Neural progenitor cell (in vitro differentiated cells): Measurements from ENCODE around the gene RBBP4. TPM values are rescaled to one million over a fixed set of nuclear protein-coding genes. Genes with fewer than 3 reads are reported as not detected.
"Not testable (repeated sequence)": the region's sequence is repeated elsewhere in the genome, so short reads cannot be mapped to it uniquely, and the experiment has no call there.

ENCODE experiments used
- DNase-seq: peaks from one replicate; pipeline ENCODE4 v3.0.0-alpha.2; 2016; ENCODE audit warnings: low spot score
- H2AFZ ChIP-seq: fragments of 200-600 bp; sonication (generic); replicated peaks from 2 replicates; pipeline ENCODE4 v1.6.1; 2016; ENCODE audit warnings: antibody characterized with exemption
- H3F3A ChIP-seq: fragments of 200-600 bp; sonication (generic); 2 replicates; pipeline ENCODE4 v1.6.1; 2016; ENCODE audit warnings: antibody characterized with exemption, low read depth
- H3K27ac ChIP-seq: fragments of 200-600 bp; sonication (generic); 2 replicates; pipeline ENCODE4 v1.5.1; 2016; ENCODE audit warnings: mild to moderate bottlenecking
- H3K27me3 ChIP-seq: fragments of 200-600 bp; sonication (generic); 2 replicates; pipeline ENCODE4 v1.6.1; 2016; ENCODE audit warnings: mild to moderate bottlenecking, moderate library complexity
- H3K36me3 ChIP-seq: fragments of 200-600 bp; sonication (generic); 2 replicates; pipeline ENCODE4 v1.5.1; 2016
- H3K4me1 ChIP-seq: fragments of 200-600 bp; sonication (generic); 2 replicates; pipeline ENCODE4 v1.6.1; 2016; ENCODE audit warnings: mixed run types
- H3K4me2 ChIP-seq: fragments of 200-600 bp; sonication (generic); 2 replicates; pipeline ENCODE4 v1.6.1; 2016
- H3K4me3 ChIP-seq: fragments of 200-600 bp; sonication (generic); 2 replicates; pipeline ENCODE4 v1.5.1; 2016
- H3K79me2 ChIP-seq: fragments of 200-600 bp; sonication (generic); 2 replicates; pipeline ENCODE4 v1.6.1; 2016; ENCODE audit warnings: low read depth
- H3K9ac ChIP-seq: fragments of 200-600 bp; sonication (generic); 2 replicates; pipeline ENCODE4 v1.6.1; 2016
- H3K9me3 ChIP-seq: fragments of 200-600 bp; sonication (generic); 2 replicates; pipeline ENCODE4 v1.5.1; 2016; ENCODE audit warnings: low read depth
- H4K20me1 ChIP-seq: fragments of 200-600 bp; sonication (generic); 2 replicates; pipeline ENCODE4 v1.6.1; 2016; ENCODE audit warnings: low read depth
- H3K27ac Mint-ChIP-seq: 3 replicates; pipeline ENCODE4 v1.8.0; 2021; ENCODE audit warnings: mixed read lengths
- H3K27me3 Mint-ChIP-seq: 2 replicates; pipeline ENCODE4 v1.8.0; 2022; ENCODE audit warnings: low read depth, mild to moderate bottlenecking, inconsistent platforms, moderate library complexity, mixed read lengths; ENCODE audit not compliant: insufficient read depth
- H3K36me3 Mint-ChIP-seq: 3 replicates; pipeline ENCODE4 v1.8.0; 2021; ENCODE audit warnings: mixed read lengths
- H3K4me1 Mint-ChIP-seq: 3 replicates; pipeline ENCODE4 v1.8.0; 2021; ENCODE audit warnings: mixed read lengths
- H3K4me3 Mint-ChIP-seq: 3 replicates; pipeline ENCODE4 v1.8.0; 2021; ENCODE audit warnings: mild to moderate bottlenecking, moderate library complexity, mixed read lengths
- H3K9me3 Mint-ChIP-seq: 3 replicates; pipeline ENCODE4 v1.8.0; 2020; ENCODE audit warnings: mixed read lengths
- CTCF ChIP-seq: fragments of 200-600 bp; sonication (generic); IDR thresholded peaks from 2 replicates; pipeline ENCODE4 v1.5.1; 2017; ENCODE audit warnings: antibody characterized with exemption, mild to moderate bottlenecking
- EZH2 ChIP-seq: fragments of 200-600 bp; sonication (generic); IDR thresholded peaks from 2 replicates; pipeline ENCODE4 v1.6.1; 2017; ENCODE audit warnings: antibody characterized with exemption, mild to moderate bottlenecking, moderate library complexity
- EZH2phosphoT487 ChIP-seq: fragments of 200-600 bp; sonication (generic); IDR thresholded peaks from 2 replicates; pipeline ENCODE4 v1.6.1; 2017; ENCODE audit warnings: antibody characterized with exemption
- total RNA-seq: library from RNA; depleted of rRNA; stranded (reverse); fragments of >200 nt; gene quantifications from 2 replicates; pipeline ENCODE4 v1.2.3, GENCODE V29; 2015; ENCODE audit warnings: low replicate concordance

RBBP4 gene
- total RNA-seq, 1 donor from 2014 or later = 474 TPM

GRCh38 chr1:32626176-32626575 is 24.8 kb upstream of the RBBP4 start:
- no peaks in the 10 kb centered on the region for H3K4me1 ChIP-seq
- DNase-seq = no peak
- H3K79me2 ChIP-seq = peaks cover 6% of the 10 kb centered on the region
- H3K4me2 ChIP-seq = no peak overlapping the region
- no peak overlapping the region for H2AFZ ChIP-seq
- TF ChIP-seq EZH2 (no peak), EZH2phosphoT487 (no peak), CTCF (no peak)
- Mint-ChIP-seq H3K9me3 (no peaks in the 10 kb centered on the region), H3K27me3 (no peaks in the 10 kb centered on the region), H3K27ac (no peak overlapping the region), H3K4me1 (no peaks in the 10 kb centered on the region), H3K36me3 (peaks cover 6% of the 10 kb centered on the region), H3K4me3 (no peak overlapping the region)
- H4K20me1 ChIP-seq = peaks cover 3% of the 10 kb centered on the region
- no peaks in the 10 kb centered on the region for H3K27me3 ChIP-seq
- no peaks in the 10 kb centered on the region for H3K36me3 ChIP-seq
- H3K27ac ChIP-seq = no peak overlapping the region
- H3K9me3 ChIP-seq = no peaks in the 10 kb centered on the region
- no peak overlapping the region for H3K4me3 ChIP-seq
- H3K9ac ChIP-seq = no peak overlapping the region
- H3F3A ChIP-seq = no peaks in the 10 kb centered on the region

GRCh38 chr1:32627596-32628162 is 23.3 kb upstream of the RBBP4 start:
- no peaks in the 10 kb centered on the region for H3K4me1 ChIP-seq
- H3F3A ChIP-seq = no peaks in the 10 kb centered on the region
- H3K9ac ChIP-seq = no peak overlapping the region
- H3K27ac ChIP-seq = no peak overlapping the region
- peaks cover 4% of the 10 kb centered on the region for H3K36me3 Mint-ChIP-seq
- no peak for DNase-seq
- no peaks in the 10 kb centered on the region for H3K27me3 Mint-ChIP-seq
- no peak overlapping the region for H3K4me3 Mint-ChIP-seq
- peaks cover 3% of the 10 kb centered on the region for H4K20me1 ChIP-seq
- H3K9me3 Mint-ChIP-seq = no peaks in the 10 kb centered on the region
- H3K27me3 ChIP-seq = no peaks in the 10 kb centered on the region
- H3K9me3 ChIP-seq = no peaks in the 10 kb centered on the region
- no peaks in the 10 kb centered on the region for H3K36me3 ChIP-seq
- H3K79me2 ChIP-seq = peaks cover 11% of the 10 kb centered on the region
- H3K27ac Mint-ChIP-seq = no peak overlapping the region
- H3K4me1 Mint-ChIP-seq = no peaks in the 10 kb centered on the region
- TF ChIP-seq EZH2 (no peak), EZH2phosphoT487 (no peak), CTCF (no peak)
- H3K4me2 ChIP-seq = no peak overlapping the region
- H2AFZ ChIP-seq = no peak overlapping the region
- no peak overlapping the region for H3K4me3 ChIP-seq

DNA sequence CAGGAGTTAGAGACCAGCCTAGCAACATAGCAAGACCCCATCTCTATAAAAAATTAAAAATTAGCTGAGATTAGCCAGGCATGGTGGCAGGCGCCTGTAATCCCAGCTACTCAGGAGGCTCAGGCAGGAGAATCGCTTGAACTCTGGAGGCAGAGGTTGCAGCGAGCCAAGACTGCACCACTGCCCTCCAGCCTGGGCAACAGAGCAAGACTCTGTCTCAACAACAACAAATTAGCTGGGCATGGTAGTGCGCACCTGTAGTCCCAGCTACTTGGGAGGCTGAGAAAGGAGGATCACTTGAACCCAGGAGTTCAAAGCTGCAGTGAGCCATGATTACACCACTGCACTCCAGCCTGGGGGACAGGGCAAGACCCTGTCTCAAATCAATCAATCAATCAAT is 20.8 kb upstream of the RBBP4 start:
- not testable (repeated sequence) for H3K27ac Mint-ChIP-seq, H3K4me1 Mint-ChIP-seq, H3K27me3 ChIP-seq, H3K9me3 ChIP-seq, H3K4me3 Mint-ChIP-seq, H3F3A ChIP-seq, H3K4me1 ChIP-seq, H4K20me1 ChIP-seq, H3K36me3 Mint-ChIP-seq, H3K9me3 Mint-ChIP-seq, H2AFZ ChIP-seq, H3K9ac ChIP-seq, H3K27me3 Mint-ChIP-seq, DNase-seq, H3K4me2 ChIP-seq, H3K36me3 ChIP-seq, H3K27ac ChIP-seq, H3K4me3 ChIP-seq
- H3K79me2 ChIP-seq = peaks cover 28% of the 10 kb centered on the region

GRCh38 chr1:32632829-32633228 is 18.2 kb upstream of the RBBP4 start:
- H4K20me1 ChIP-seq = peaks cover 30% of the 10 kb centered on the region
- no peaks in the 10 kb centered on the region for H3K9me3 ChIP-seq
- H3K27me3 ChIP-seq = no peaks in the 10 kb centered on the region
- peaks cover 14% of the 10 kb centered on the region for H3K4me1 ChIP-seq
- H3K9ac ChIP-seq = no peak overlapping the region
- H3K36me3 ChIP-seq = peaks cover 7% of the 10 kb centered on the region
- H3K27ac Mint-ChIP-seq = no peak overlapping the region
- H3K27ac ChIP-seq = no peak overlapping the region
- H3F3A ChIP-seq = peaks cover 19% of the 10 kb centered on the region
- H2AFZ ChIP-seq = no peak overlapping the region
- no peak for DNase-seq
- peaks cover 46% of the 10 kb centered on the region for H3K79me2 ChIP-seq
- H3K4me3 ChIP-seq = no peak overlapping the region
- no peak overlapping the region for H3K4me3 Mint-ChIP-seq
- peaks cover 23% of the 10 kb centered on the region for H3K4me1 Mint-ChIP-seq
- H3K27me3 Mint-ChIP-seq = no peaks in the 10 kb centered on the region
- H3K36me3 Mint-ChIP-seq = peaks cover 10% of the 10 kb centered on the region
- no peaks in the 10 kb centered on the region for H3K9me3 Mint-ChIP-seq
- no peak for TF ChIP-seq EZH2
- TF ChIP-seq CTCF = no peak
- no peak for TF ChIP-seq EZH2phosphoT487
- no peak overlapping the region for H3K4me2 ChIP-seq
